GM12878 (cell line): ENCODE data around the gene NELL1. TPM values are rescaled to one million over a fixed set of nuclear protein-coding genes. Genes with fewer than 3 reads are reported as not detected.

Experiments
- ATAC-seq: fragments of 200-7000 bp; cut with Tn5 transposase; 3 replicates; pipeline ENCODE4 v1.9.1; 2020; ENCODE audit warnings: mild to moderate bottlenecking, moderate library complexity
- BruUV-seq: library from RNA; stranded (reverse); fragments of 400-500 nt; replicated peaks from 2 replicates; lab custom pipeline; 2021; lab: Mats Ljungman, UMichigan
- CTCF ChIA-PET: fragments of 300-600 bp; sonication (Branson Sonifier 250); formaldehyde crosslinking; extraction: SDS; loops from one replicate; lab custom pipeline; 2021; ENCODE audit warnings: inconsistent platforms; lab: Yijun Ruan, JAX
- POLR2A ChIA-PET: fragments of 350-600 bp; formaldehyde crosslinking; extraction: SDS; loops from one replicate; lab custom pipeline; 2021; ENCODE audit warnings: inconsistent platforms; lab: Charles Lee
- RAD21 ChIA-PET: fragments of 300-600 bp; sonication (Branson Sonifier 250); formaldehyde crosslinking; loops from one replicate; lab custom pipeline; 2023; ENCODE audit warnings: antibody characterized with exemption; ENCODE audit not compliant: unreplicated experiment; lab: Charles Lee
- SMC1A ChIA-PET: fragments of 300-600 bp; sonication (Branson Sonifier 250); formaldehyde crosslinking; loops from one replicate; lab custom pipeline; 2023; ENCODE audit not compliant: unreplicated experiment, uncharacterized antibody; lab: Charles Lee
- DNase-seq: peaks from one replicate; pipeline ENCODE4 v3.0.0-alpha.2; 2011; ENCODE audit warnings: low read depth, low spot score
- FAIRE-seq: peaks from 3 replicates; lab custom pipeline; 2011; peaks lifted over from hg19 to GRCh38; lab: Jason Lieb, UNC
- H2AFZ ChIP-seq: 2 replicates; pipeline ENCODE4 v1.6.0; 2011; ENCODE audit warnings: low read depth, low read length, control low read depth; ENCODE audit not compliant: control insufficient read depth
- H3K27ac ChIP-seq: 2 replicates; pipeline ENCODE4 v1.5.1; 2011; ENCODE audit warnings: control low read depth; ENCODE audit not compliant: control insufficient read depth, insufficient read depth
- H3K27me3 ChIP-seq, 2 experiments: replicated peaks in 1 of 2; 2 replicates each; pipeline versions ENCODE4 v1.6.0 to v1.6.1; 2011; ENCODE audit warnings: low read length in 1 of 2; ENCODE audit not compliant: control insufficient read depth in 2 of 2, insufficient read depth in 2 of 2
- H3K36me3 ChIP-seq, 2 experiments: 2 replicates each; pipeline ENCODE4 v1.5.1; 2011; ENCODE audit warnings: low read length in 1 of 2; ENCODE audit not compliant: control insufficient read depth in 2 of 2, insufficient read depth in 2 of 2
- H3K4me1 ChIP-seq: 2 replicates; pipeline ENCODE4 v1.6.1; 2011; ENCODE audit warnings: mild to moderate bottlenecking, low read length, moderate library complexity, mixed read lengths; ENCODE audit not compliant: control insufficient read depth, insufficient read depth
- H3K4me2 ChIP-seq: 2 replicates; pipeline ENCODE4 v1.6.0; 2011; ENCODE audit warnings: control low read depth; ENCODE audit not compliant: control insufficient read depth, insufficient read depth
- H3K4me3 ChIP-seq: fragments of 200-600 bp; sonication (generic); 2 replicates; pipeline ENCODE4 v1.5.1; 2016
- H3K79me2 ChIP-seq: 2 replicates; pipeline ENCODE4 v1.6.0; 2011; ENCODE audit warnings: low read length; ENCODE audit not compliant: control insufficient read depth, insufficient read depth
- H3K9ac ChIP-seq: 2 replicates; pipeline ENCODE4 v1.8.0; 2011; ENCODE audit warnings: low read length, control low read depth, mixed read lengths; ENCODE audit not compliant: control insufficient read depth, insufficient read depth
- H3K9me3 ChIP-seq: replicated peaks from 3 replicates; pipeline ENCODE4 v1.5.1; 2011; ENCODE audit warnings: mild to moderate bottlenecking, low read length; ENCODE audit not compliant: control insufficient read depth, insufficient read depth
- H4K20me1 ChIP-seq: 2 replicates; pipeline ENCODE4 v1.6.0; 2011; ENCODE audit not compliant: control insufficient read depth, insufficient read depth
- ATF3 ChIP-seq: IDR thresholded peaks from 2 replicates; pipeline ENCODE4 v1.6.1; 2011; ENCODE audit warnings: low read depth, mild to moderate bottlenecking, low read length, moderate library complexity, borderline replicate concordance; ENCODE audit errors: extremely low read depth
- BMI1 ChIP-seq: fragments of 450-650 bp; IDR thresholded peaks from 2 replicates; pipeline ENCODE4 v1.6.1; 2016; ENCODE audit warnings: mild to moderate bottlenecking, moderate library complexity, borderline replicate concordance
- E4F1 ChIP-seq: fragments of 450-650 bp; IDR thresholded peaks from 2 replicates; pipeline ENCODE4 v1.6.1; 2018; ENCODE audit warnings: borderline replicate concordance, mild to moderate bottlenecking; ENCODE audit not compliant: partially characterized antibody
- EED ChIP-seq: sonication (generic); IDR thresholded peaks from 2 replicates; pipeline ENCODE4 v1.6.1; 2016; ENCODE audit warnings: antibody characterized with exemption, low read depth
- FOXK2 ChIP-seq: fragments of 450-650 bp; IDR thresholded peaks from 2 replicates; pipeline ENCODE4 v1.6.1; 2017; ENCODE audit warnings: mild to moderate bottlenecking, moderate library complexity
- FOXM1 ChIP-seq: IDR thresholded peaks from 2 replicates; pipeline ENCODE4 v1.6.1; 2012; ENCODE audit warnings: low read depth, mild to moderate bottlenecking, inconsistent platforms, low read length, moderate library complexity
- IKZF2 ChIP-seq, 2 experiments: fragments of 450-650 bp; IDR thresholded peaks; 2 replicates each; pipeline ENCODE4 v1.6.1; 2017; ENCODE audit warnings: mild to moderate bottlenecking in 2 of 2, moderate library complexity in 2 of 2
- MEF2A ChIP-seq: IDR thresholded peaks from 2 replicates; pipeline ENCODE4 v1.6.1; 2011; ENCODE audit warnings: low read depth, mild to moderate bottlenecking, low read length, moderate library complexity; ENCODE audit not compliant: insufficient read depth
- MTA2 ChIP-seq: fragments of 450-650 bp; IDR thresholded peaks from 2 replicates; pipeline ENCODE4 v1.6.1; 2016; ENCODE audit warnings: low read depth, mild to moderate bottlenecking, moderate library complexity
- NFYB ChIP-seq: IDR thresholded peaks from 2 replicates; pipeline ENCODE4 v1.6.1; 2011; ENCODE audit warnings: low read depth, mild to moderate bottlenecking, low read length, improper control_type of control experiment, moderate library complexity; ENCODE audit not compliant: insufficient read depth
- RAD21 ChIP-seq: IDR thresholded peaks from 2 replicates; pipeline ENCODE4 v1.6.1; 2011; ENCODE audit warnings: mild to moderate bottlenecking, low read depth, low read length, moderate library complexity; ENCODE audit not compliant: insufficient read depth
- RAD51 ChIP-seq: fragments of 450-650 bp; IDR thresholded peaks from 2 replicates; pipeline ENCODE4 v1.6.1; 2016; ENCODE audit warnings: moderate library complexity, mild to moderate bottlenecking, inconsistent platforms
- TAF1 ChIP-seq: IDR thresholded peaks from 2 replicates; pipeline ENCODE4 v1.6.1; 2011; ENCODE audit warnings: mild to moderate bottlenecking, low read depth, low read length, borderline replicate concordance
- YBX1 ChIP-seq: fragments of 450-650 bp; IDR thresholded peaks from 2 replicates; pipeline ENCODE4 v1.6.1; 2016; ENCODE audit warnings: antibody characterized with exemption
- ZNF384 ChIP-seq: IDR thresholded peaks from 2 replicates; pipeline ENCODE4 v1.6.1; 2012; ENCODE audit warnings: low read depth, mild to moderate bottlenecking, low read length, improper control_type of control experiment, borderline replicate concordance
- ZNF687 ChIP-seq: fragments of 450-650 bp; IDR thresholded peaks from 2 replicates; pipeline ENCODE4 v1.6.1; 2017; ENCODE audit warnings: mild to moderate bottlenecking, moderate library complexity
- WGBS: methylation state at CpG from one replicate; pipeline ENCODE4 v1.1.6; 2016; ENCODE audit warnings: low lambda C conversion rate; ENCODE audit not compliant: insufficient replicate concordance, insufficient coverage; ENCODE audit errors: missing lambda C conversion rate; 5-methylcytosine and 5-hydroxymethylcytosine counted together
- in situ Hi-C: fragments of 300-500 bp; cut with MboI; formaldehyde crosslinking; loops from 9 replicates; pipeline ENCODE4 v1.14.3; 2018; ENCODE audit warnings: mixed read lengths
- intact Hi-C: fragments of 100-400 bp; cut with micrococcal nuclease; formaldehyde crosslinking; loops from one replicate; pipeline ENCODE4 v1.14.2; 2022; ENCODE audit not compliant: unreplicated experiment
- polyA plus RNA-seq, 11 experiments: library from polyadenylated mRNA; depleted of rRNA in 4 of 11; unstranded in 6 of 11; stranded (reverse) in 5 of 11; fragments of >200 nt; fragmentation: Nextera tagmentation in 4 of 11; fragmentation: Illumina TruSeq in 1 of 11; extraction: Ambion mirVana in 4 of 11; extraction: Trizol in 1 of 11; gene quantifications; 1 replicate in 1 of 11; 2 replicates in 10 of 11; pipeline versions ENCODE4 v1.2.1 to v1.2.3, GENCODE V29; 2011 to 2016; ENCODE audit warnings: inconsistent platforms in 2 of 11, missing spikeins in 2 of 11, low read depth in 1 of 11
- total RNA-seq, 4 experiments: library from RNA; depleted of rRNA in 3 of 4; stranded (reverse); fragments of >200 nt in 3 of 4; fragmentation: Illumina TruSeq in 1 of 4; extraction: Trizol in 1 of 4; gene quantifications; 2 replicates each; pipeline versions ENCODE4 v1.2.1 to v1.2.3, GENCODE V29; 2013 to 2021

NELL1 gene
- total and polyA plus RNA-seq, 10 of the 15 experiments (the other 5 are each of a cell fraction or from before 2014, with no cell fraction given) = 0.02 to 0.12 TPM; not detected in 8

- no peak for TF ChIP-seq ZNF687
- no peak for TF ChIP-seq BMI1
- no peak for TF ChIP-seq TAF1
- TF ChIP-seq MTA2 = no peak
- TF ChIP-seq YBX1 = no peak
- no peak for TF ChIP-seq ATF3
- TF ChIP-seq, all 136 proteins: peak for 0
Observed at GRCh38 chr11:21582791-21583190, 913.4 kb downstream of the NELL1 start (continued).

- H3K9ac ChIP-seq = no peak overlapping the region
- in situ Hi-C loops (no loop called here), intact Hi-C loops (no loop called here)
- no peaks in the 10 kb centered on the region for H3K4me1 ChIP-seq
- no TSS peak for BruUV-seq
- ChIA-PET RAD21 (no interaction called here), CTCF (interaction anchor here (0.7 kb wide), 1 partner anchor 74 kb away, joined by 3 read pairs; no protein-coding TSS in a partner anchor), POLR2A (no interaction called here), SMC1A (interaction anchor here (1.2 kb wide), 1 partner anchor 64 kb away, joined by 3 read pairs; no protein-coding TSS in a partner anchor)
- no peak overlapping the region for H3K4me3 ChIP-seq
- no peaks in the 10 kb centered on the region for H3K79me2 ChIP-seq
- FAIRE-seq (no peak), DNase-seq (no peak), ATAC-seq (no peak)
- H2AFZ ChIP-seq = no peak overlapping the region
- WGBS = 7% methylated on average over 2 of the region's 2 CpGs
- H4K20me1 ChIP-seq = no peaks in the 10 kb centered on the region
- no peaks in the 10 kb centered on the region for H3K9me3 ChIP-seq
- H3K27me3 ChIP-seq = no peaks in the 10 kb centered on the region
- TF ChIP-seq ZNF384 (no peak), RAD21 (no peak), FOXM1 (no peak), NFYB (no peak), IKZF2 (IDR thresholded peaks at IDR 0.05) (no peak), RAD51 (no peak), E4F1 (no peak), FOXK2 (no peak), EED (no peak), MEF2A (no peak)
- H3K4me2 ChIP-seq = no peak overlapping the region
- no peaks in the 10 kb centered on the region for H3K36me3 ChIP-seq
- H3K27ac ChIP-seq = no peak overlapping the region
Observed at GRCh38 chr11:21588754-21589153, 919.4 kb downstream of the NELL1 start.
